ACHN (cell line): ENCODE results near the gene KRT4.
"Not testable (repeated sequence)": the region's sequence is repeated elsewhere in the genome, so short reads cannot be mapped to it uniquely, and the experiment has no call there.

Experiments
- DNase-seq: peaks from one replicate; pipeline ENCODE4 v3.0.0-alpha.2; 2015
- in situ Hi-C: cut with HindIII; loops from 2 replicates; pipeline ENCODE4 v1.10.0; 2017; ENCODE audit warnings: low sequenced_read_pairs, low pct_ligation_motif_present, low pct_unique_long_range_greater_than_20kb

KRT4 gene

DNA sequence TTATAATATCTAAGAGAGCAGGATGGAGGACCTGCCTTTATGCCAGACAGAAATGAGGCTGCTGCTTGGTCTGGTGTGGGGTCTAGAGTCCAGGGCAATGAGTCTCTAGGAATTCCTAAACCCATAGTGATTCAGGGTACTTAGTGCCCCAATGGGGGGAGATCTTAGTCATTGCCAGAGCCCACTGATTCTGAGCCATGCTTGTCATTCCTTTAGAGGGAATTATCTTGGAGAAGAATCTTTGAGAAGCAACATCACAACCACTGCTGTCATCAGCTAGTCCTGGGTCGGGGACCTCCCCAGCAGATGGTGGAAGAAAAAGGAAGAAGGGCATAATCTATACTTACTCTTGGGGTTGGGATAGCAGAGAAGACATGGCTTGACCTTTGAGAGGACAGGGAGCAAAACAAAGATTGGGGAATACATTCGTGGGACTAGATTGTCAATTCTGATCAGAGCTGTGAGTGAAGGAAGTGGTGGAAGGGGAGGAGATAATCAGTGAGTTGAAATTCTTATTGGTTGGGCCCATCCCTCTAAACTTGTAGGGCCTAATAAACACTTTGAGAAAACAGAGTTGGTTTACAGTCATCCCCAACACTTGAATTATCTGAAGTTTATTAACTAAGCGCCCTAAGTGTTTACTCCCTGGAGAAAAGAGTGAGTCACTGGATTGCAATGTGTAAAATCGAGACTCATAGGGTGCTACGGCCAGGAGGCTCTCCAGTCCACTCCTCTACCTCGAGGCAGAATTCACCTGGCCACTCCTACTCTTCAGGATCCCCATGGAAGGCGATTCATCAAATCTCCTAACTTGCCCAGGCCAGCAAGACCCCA is 15.0 kb downstream of the KRT4 start:
- DNase-seq, result peak; percentile 85
- in situ Hi-C loops, result no loop called here

DNA sequence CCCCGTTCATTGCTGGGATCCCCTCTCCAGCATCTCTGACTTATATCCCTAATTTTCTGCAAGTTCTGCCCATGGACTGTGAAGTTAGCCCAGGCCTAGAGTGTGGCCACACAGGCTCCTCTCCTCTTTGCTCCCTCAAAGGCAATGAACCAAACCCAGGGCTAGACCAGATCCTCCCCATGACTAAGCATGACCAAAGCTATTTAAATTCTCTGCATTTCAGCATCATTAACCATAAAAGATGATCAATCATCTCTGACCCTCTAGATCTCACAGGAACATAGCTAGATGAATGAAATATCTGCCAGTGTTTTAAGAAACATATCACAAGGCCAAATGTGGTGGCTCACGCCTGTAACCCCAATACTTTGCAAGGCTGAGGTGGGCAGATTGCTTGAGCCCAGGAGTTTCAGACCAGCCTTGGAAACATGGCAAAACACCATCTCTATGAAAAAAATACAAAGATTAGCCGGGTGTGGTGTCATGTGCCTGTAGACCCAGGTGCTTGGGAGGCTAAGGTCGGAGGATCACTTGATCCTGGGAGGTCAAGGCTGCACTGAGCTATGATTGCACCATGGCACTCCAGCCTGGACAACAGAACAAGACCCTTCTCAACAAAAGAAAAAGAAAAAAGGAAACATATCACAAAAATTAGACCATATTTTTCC is 15.8 kb downstream of the KRT4 start:
- in situ Hi-C loops, result no loop called here
- peak; percentile 79 for DNase-seq

DNA sequence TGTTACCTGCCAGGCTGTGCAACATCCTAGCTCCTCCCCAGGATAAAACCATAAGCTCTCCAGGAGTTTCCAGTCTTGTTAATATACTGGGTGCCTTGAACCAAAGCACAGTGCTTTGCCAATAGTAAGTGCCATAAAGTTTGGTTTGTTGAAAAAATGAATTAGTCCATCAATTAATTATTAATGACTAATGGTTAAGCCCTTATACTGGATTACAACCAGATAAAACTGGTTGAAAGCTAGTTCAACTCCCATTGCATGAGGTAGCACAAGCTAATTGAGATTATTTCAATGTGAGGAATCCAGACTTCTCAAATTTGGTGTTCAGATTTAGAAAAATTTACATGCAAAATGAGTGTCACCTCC is 16.4 kb downstream of the KRT4 start:
- DNase-seq, result no peak
- in situ Hi-C loops, result no loop called here

- in situ Hi-C loops, result no loop called here
- no peak for DNase-seq
These were observed 16.9 kb downstream of the KRT4 start for GRCh38 chr12:52796839-52797528.

- DNase-seq, result no peak
- in situ Hi-C loops, result no loop called here
These were observed 17.5 kb downstream of the KRT4 start for GRCh38 chr12:52796429-52796794.

- no peak for DNase-seq
- in situ Hi-C loops, result no loop called here
These were observed 18.1 kb downstream of the KRT4 start, which contains the start of gene KRT3 for GRCh38 chr12:52795694-52796428. KRT3 (minus strand) TSS chr12:52796117; CDS start chr12:52796042, 75 bp downstream.

- in situ Hi-C loops, DNase-seq: not testable (repeated sequence)
These were observed 18.6 kb downstream of the KRT4 start for GRCh38 chr12:52795332-52795674.

DNA sequence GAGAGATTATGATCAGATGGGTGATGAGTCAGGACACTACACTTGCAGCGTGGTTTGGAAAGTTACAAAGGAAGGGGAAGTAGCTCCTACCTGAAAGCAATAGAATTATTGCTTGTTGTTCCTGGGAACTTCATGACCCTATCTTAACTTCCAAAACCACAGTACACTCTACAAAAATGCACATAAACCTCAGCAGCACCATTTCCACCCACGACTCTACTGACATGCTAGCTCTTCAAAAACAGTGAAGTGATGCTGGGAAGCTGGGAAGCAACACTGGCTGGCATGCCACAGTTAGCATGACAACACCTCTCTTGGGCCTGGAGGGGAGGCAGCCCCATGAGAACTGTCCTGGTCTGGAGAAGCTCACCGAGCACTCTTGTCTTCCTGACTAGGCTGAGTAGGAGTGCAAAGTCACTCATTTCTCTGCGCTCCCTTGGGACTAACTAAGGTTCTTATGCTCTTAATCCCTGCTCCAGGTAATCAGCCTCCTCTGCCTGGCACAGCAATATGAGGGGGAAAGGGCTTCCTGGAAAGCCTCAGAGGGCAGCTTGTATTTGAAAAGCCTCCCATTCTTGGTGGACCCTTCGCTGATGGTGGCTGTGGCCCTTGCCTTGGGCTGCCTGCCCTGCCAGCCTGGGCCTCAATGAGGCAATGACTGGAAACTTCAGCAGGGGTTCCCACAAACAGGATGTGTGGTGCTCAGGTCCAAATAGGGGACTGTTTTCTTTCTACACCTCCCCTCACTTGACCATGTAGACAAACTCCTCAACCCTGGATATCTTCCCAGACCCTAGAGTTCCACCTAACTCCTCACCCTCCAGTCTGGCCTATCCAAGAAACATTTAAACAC is 19.2 kb downstream of the KRT4 start:
- in situ Hi-C loops, result no loop called here
- peak; percentile 12 for DNase-seq

DNA sequence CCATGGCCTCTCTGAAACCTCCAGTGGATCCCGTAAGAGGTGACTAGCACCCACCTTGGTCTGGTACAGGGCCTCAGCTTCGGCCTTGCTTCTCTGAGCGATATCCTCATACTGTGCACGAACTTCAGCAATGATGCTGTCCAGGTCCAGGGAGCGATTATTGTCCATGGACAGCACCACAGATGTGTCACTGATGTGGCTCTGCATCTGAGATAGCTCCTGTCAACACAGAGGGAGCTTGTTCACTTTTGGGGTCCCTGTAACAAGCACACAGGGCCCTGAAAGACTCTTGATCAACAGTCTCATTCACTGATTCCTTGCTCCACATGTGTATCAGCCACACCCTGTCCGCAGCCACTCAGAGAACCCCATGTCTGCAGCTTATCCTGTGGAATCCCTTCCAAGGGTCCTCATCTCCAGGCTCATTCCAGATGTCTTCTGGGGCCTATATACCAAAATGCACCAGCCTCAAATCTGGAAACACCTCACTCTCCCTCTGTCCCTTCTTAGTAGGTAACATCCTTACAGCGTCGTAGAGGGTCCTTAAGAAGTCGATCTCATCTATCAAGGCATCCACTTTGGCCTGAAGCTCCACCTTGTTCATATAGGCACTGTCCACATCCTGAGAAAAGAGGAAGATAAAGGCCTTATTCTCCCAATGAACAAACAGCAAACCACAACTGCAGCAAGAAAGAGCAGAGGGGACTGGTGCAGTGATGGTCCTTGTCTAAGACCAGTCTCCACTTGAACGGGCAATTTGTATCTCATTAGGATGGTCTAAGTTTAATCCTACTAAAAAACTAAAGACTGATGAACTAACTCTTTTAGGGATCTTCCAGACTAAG is 21.5 kb downstream of the KRT4 start:
- in situ Hi-C loops, result no loop called here
- DNase-seq, result no peak

GRCh38 chr12:52791271-52792184 is 22.4 kb downstream of the KRT4 start:
- DNase-seq, result no peak
- in situ Hi-C loops, result no loop called here

DNA sequence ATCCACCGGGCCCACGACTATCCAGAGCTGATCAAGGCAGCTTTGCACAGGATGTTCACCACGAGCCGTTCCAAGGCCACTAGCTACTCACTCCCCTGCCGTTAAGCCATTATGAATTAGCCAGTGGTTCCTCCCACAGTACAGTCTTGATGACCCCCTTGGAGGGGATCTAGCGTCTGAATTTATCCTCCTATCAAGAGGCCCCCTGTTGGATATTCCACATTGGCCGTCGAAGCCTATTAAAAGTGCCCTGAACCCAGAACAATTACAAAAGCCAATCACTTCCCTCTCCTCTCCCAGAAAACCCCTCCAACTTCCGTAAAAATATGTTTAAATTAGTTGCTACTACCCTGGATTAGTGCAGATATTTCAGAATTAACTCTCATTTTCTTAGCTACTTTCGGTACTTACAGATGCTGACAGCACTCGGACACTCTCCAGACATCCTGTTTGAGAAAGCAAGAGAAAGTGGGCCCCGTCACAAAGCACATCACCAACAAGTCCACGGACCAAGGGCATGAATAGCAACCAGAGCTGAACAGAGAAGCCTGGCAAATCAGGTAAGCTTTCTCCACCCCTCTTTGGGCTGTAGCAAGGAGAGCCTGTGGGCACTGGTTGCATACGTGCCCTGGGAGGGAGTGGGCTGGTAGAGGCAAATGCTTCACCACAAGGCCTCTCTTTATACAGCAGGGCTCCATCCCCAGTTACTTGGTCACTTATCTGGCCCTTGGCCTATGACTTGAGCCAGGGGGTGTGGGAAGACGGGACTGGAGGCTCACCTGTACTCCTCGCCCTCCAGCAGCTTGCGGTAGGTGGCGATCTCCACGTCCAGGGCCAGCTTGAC is 23.3 kb downstream of the KRT4 start:
- in situ Hi-C loops, result no loop called here
- no peak for DNase-seq

DNA sequence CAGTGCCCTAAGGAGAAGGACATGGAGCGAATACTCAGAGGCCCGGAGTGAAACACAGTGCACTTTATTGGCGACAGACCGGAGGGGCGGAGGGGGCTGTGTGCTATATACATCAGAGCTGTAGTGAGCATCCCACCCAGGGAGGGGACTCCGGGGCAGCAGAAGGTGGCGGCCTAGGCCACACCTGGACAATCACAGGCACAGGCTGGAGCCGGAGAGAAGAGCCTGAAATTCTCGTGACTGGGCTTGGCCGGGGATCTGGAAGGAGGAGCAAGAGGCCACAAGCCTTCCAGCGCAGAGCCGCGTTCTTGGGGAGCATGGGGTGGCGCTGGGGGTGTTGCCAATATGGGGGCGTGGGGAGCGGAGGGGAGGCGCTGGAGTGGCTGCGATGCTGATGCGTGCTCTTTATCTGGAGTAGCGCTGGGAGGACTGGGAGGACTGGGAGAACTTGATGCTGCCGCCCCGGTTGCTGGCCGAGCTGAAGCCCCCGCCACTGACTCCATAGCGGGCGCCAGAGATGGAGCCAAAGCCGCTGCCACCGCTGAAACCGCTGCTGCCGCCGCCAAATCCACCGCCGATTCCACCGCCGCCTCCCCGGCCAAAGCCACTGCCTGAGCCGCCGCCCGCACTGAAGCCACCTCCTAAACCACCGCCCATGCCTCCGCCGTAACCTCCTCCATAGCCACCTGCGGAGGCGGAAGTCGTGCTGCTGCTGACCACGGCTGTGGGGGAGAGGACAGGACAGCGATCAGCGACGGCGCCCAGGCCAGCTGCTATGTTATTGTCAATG is 24.1 kb downstream of the KRT4 start:
- no peak for DNase-seq
- in situ Hi-C loops, result no loop called here

- in situ Hi-C loops, result no loop called here
- no peak for DNase-seq
These were observed 24.9 kb downstream of the KRT4 start for GRCh38 chr12:52788876-52789636.

GRCh38 chr12:52788192-52788875 is 25.6 kb downstream of the KRT4 start:
- in situ Hi-C loops, result no loop called here
- DNase-seq, result no peak
